HEK293 (cell line): ENCODE data around the gene NIPBL.

Source experiments
- CTCF ChIA-PET: fragments of 350-600 bp; formaldehyde crosslinking; extraction: SDS; loops from one replicate; lab custom pipeline; 2021; ENCODE audit warnings: antibody characterized with exemption; lab: Yijun Ruan, JAX
- POLR2A ChIA-PET: fragments of 300-600 bp; formaldehyde crosslinking; extraction: SDS; loops from one replicate; lab custom pipeline; 2020; ENCODE audit warnings: antibody characterized with exemption, inconsistent platforms; lab: Yijun Ruan, JAX
- H3K27ac ChIP-seq: fragments of 200-500 bp; sonication (Bioruptor generic); 2 replicates; pipeline ENCODE4 v1.5.1; 2014; ENCODE audit warnings: low read depth, low read length, control low read depth, inconsistent platforms; ENCODE audit errors: extremely low read depth
- H3K36me3 ChIP-seq, 2 experiments: fragments of 200-500 bp in 1 of 2; sonication (Bioruptor generic) in 1 of 2; 1 replicate in 1 of 2; 2 replicates in 1 of 2; pipeline ENCODE4 v1.5.1; 2014 to 2017; ENCODE audit warnings: inconsistent platforms in 2 of 2, low read length in 2 of 2; ENCODE audit not compliant: control insufficient read depth in 2 of 2, insufficient read depth in 1 of 2
- H3K4me1 ChIP-seq: fragments of 200-500 bp; sonication (Bioruptor generic); 2 replicates; pipeline ENCODE4 v1.5.1; 2014; ENCODE audit warnings: mild to moderate bottlenecking, low read length, inconsistent platforms; ENCODE audit not compliant: control insufficient read depth, insufficient read depth
- H3K4me3 ChIP-seq: 2 replicates; pipeline ENCODE4 v1.5.1; 2011; ENCODE audit warnings: low read depth, mild to moderate bottlenecking, control low read depth, low read length, moderate library complexity
- H3K9me3 ChIP-seq: fragments of 200-500 bp; sonication (Bioruptor generic); 2 replicates; pipeline ENCODE4 v1.5.1; 2014; ENCODE audit warnings: low read depth, low read length, inconsistent platforms; ENCODE audit not compliant: control insufficient read depth, insufficient read depth
- ATF2 ChIP-seq: fragments of 450-650 bp; formaldehyde crosslinking; IDR thresholded peaks from 2 replicates; pipeline ENCODE4 v1.5.1; 2016; ENCODE audit warnings: missing biosample characterization, missing genetic modification characterization, low read depth
- FEZF1 ChIP-seq: fragments of 450-650 bp; formaldehyde crosslinking; IDR thresholded peaks from 2 replicates; pipeline ENCODE4 v1.5.1; 2016; ENCODE audit warnings: missing biosample characterization, missing genetic modification characterization
- OSR2 ChIP-seq: fragments of 450-650 bp; formaldehyde crosslinking; IDR thresholded peaks from 2 replicates; pipeline ENCODE4 v1.5.1; 2016; ENCODE audit warnings: missing biosample characterization, missing genetic modification characterization
- PRDM1 ChIP-seq: fragments of 450-650 bp; formaldehyde crosslinking; IDR thresholded peaks from 2 replicates; pipeline ENCODE4; 2016; ENCODE audit warnings: missing biosample characterization, missing genetic modification characterization
- PRDM6 ChIP-seq: fragments of 450-650 bp; formaldehyde crosslinking; IDR thresholded peaks from 2 replicates; pipeline ENCODE4 v1.5.1; 2017; ENCODE audit warnings: missing biosample characterization, missing genetic modification characterization
- SCRT1 ChIP-seq: fragments of 450-650 bp; formaldehyde crosslinking; IDR thresholded peaks from 2 replicates; pipeline ENCODE4 v1.5.1; 2016; ENCODE audit warnings: missing biosample characterization, missing genetic modification characterization, borderline replicate concordance
- ZNF174 ChIP-seq: fragments of 450-650 bp; formaldehyde crosslinking; IDR thresholded peaks from 2 replicates; pipeline ENCODE4 v1.5.0; 2017; ENCODE audit warnings: missing biosample characterization, mild to moderate bottlenecking, missing genetic modification characterization
- ZNF19 ChIP-seq: fragments of 450-650 bp; formaldehyde crosslinking; IDR thresholded peaks from 2 replicates; pipeline ENCODE4; 2016; ENCODE audit warnings: missing biosample characterization, missing genetic modification characterization, low read depth
- ZNF280C ChIP-seq: fragments of 450-650 bp; formaldehyde crosslinking; IDR thresholded peaks from 2 replicates; pipeline ENCODE4 v1.5.1; 2016; ENCODE audit warnings: missing biosample characterization, missing genetic modification characterization
- ZNF488 ChIP-seq: fragments of 450-650 bp; formaldehyde crosslinking; IDR thresholded peaks from 2 replicates; pipeline ENCODE4 v1.5.1; 2016; ENCODE audit warnings: missing biosample characterization, missing genetic modification characterization
- ZNF518A ChIP-seq: fragments of 450-650 bp; formaldehyde crosslinking; conservative IDR thresholded peaks from 2 replicates; pipeline ENCODE4 v1.5.1; 2016; ENCODE audit warnings: low read depth, missing biosample characterization, missing genetic modification characterization
- ZNF561 ChIP-seq: fragments of 450-650 bp; IDR thresholded peaks from 2 replicates; pipeline ENCODE4 v1.5.1; 2018; ENCODE audit warnings: missing biosample characterization, missing genetic modification characterization, borderline replicate concordance
- ZNF664 ChIP-seq: fragments of 450-650 bp; formaldehyde crosslinking; IDR thresholded peaks from 2 replicates; pipeline ENCODE4 v1.5.1; 2016; ENCODE audit warnings: missing biosample characterization, missing genetic modification characterization
- ZXDB ChIP-seq: fragments of 450-650 bp; formaldehyde crosslinking; IDR thresholded peaks from 2 replicates; pipeline ENCODE4 v1.5.1; 2016; ENCODE audit warnings: missing biosample characterization, missing genetic modification characterization

Gene NIPBL

GRCh38 chr5:36870399-36871040 lies 6.0 kb upstream of the NIPBL start (continued):
- TF ChIP-seq ZNF518A (no peak), ZNF19 (no peak), ZNF280C (tag by site-specific recombination) (no peak)

GRCh38 chr5:36874465-36874864 lies 2.1 kb upstream of the NIPBL start:
- peak overlapping the region; percentile 95 for H3K4me3 ChIP-seq
- TF ChIP-seq OSR2 (tag by site-specific recombination), result peak; percentile 27; the same call in 1 of the 2 replicates
- 0 out of 2 replicates have a peak, but pooled peaks have one; percentile 22 for TF ChIP-seq ZNF561 (tag by site-specific recombination)
- peak; percentile 16; the same call in 1 of the 2 replicates for TF ChIP-seq ZXDB (tag by site-specific recombination)
- TF ChIP-seq SCRT1 (tag by site-specific recombination), result 0 out of 2 replicates have a peak, but pooled peaks have one; percentile 35
- TF ChIP-seq PRDM6, result peak; percentile 89
- TF ChIP-seq ZNF488 (tag by site-specific recombination), result no peak
- peak; percentile 93 for TF ChIP-seq PRDM1 (tag by site-specific recombination)
- TF ChIP-seq FEZF1 (tag by site-specific recombination), result peak; percentile 72
- no peak for TF ChIP-seq ZNF174
- TF ChIP-seq ZNF664 (tag by site-specific recombination), result 0 out of 2 replicates have a peak, but pooled peaks have one; percentile 28
- no peak for TF ChIP-seq ATF2
- TF ChIP-seq, all 188 proteins: peak for 8
- Histone ChIP-seq H3K9me3 (no peaks in the 10 kb centered on the region), H3K4me1 (peaks cover 8% of the 10 kb centered on the region; the same call in 1 of the 2 replicates), H3K27ac (peak overlapping the region; percentile 99), H3K36me3 (peaks cover 5 to 7% of the 10 kb centered on the region in 2 experiments)
- ChIA-PET POLR2A (interaction anchor here (1.0 kb wide), 1 partner anchor 130 kb away, joined by 3 read pairs; no protein-coding TSS in a partner anchor), CTCF (interaction anchor here (0.8 to 2.3 kb wide), 6 partner anchors 8 to 145 kb away, joined by 3 to 12 read pairs (median 4); no protein-coding TSS in a partner anchor)
